Measurements from ENCODE around the gene F5.

DNA sequence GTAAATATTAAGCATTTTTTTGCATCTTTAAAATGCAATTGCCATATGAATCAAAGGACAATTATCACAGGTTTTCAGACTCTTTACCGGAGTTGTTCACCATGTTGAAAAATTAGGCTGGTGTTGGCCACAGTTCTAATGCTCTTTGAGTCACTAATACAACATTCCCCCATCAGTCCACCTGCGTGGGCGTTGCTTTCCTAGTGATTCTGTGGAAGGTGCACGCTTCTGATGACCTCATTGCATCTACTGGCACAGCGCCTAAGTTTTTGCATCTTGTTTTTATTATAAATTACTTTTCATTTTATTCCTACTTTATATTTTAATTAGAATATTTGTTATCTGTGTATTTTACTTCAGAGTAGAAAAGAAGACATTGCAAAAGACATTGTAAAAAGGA, 4.7 kb upstream of the F5 start:
- no peak for TF ChIP-seq EZH2 (IDR thresholded peaks at IDR 0.05; ENCODE audit: borderline replicate concordance, low read depth, low read length, severe bottlenecking)
- TF ChIP-seq, protein P1, sequence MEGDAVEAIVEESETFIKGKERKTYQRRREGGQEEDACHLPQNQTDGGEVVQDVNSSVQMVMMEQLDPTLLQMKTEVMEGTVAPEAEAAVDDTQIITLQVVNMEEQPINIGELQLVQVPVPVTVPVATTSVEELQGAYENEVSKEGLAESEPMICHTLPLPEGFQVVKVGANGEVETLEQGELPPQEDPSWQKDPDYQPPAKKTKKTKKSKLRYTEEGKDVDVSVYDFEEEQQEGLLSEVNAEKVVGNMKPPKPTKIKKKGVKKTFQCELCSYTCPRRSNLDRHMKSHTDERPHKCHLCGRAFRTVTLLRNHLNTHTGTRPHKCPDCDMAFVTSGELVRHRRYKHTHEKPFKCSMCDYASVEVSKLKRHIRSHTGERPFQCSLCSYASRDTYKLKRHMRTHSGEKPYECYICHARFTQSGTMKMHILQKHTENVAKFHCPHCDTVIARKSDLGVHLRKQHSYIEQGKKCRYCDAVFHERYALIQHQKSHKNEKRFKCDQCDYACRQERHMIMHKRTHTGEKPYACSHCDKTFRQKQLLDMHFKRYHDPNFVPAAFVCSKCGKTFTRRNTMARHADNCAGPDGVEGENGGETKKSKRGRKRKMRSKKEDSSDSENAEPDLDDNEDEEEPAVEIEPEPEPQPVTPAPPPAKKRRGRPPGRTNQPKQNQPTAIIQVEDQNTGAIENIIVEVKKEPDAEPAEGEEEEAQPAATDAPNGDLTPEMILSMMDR (IDR thresholded peaks at IDR 0.05; ENCODE audit: borderline replicate concordance, extremely low read depth, low read length, poor library complexity, severe bottlenecking) = no peak
